Measurements from ENCODE around the gene MED15. TPM values are rescaled to one million over a fixed set of nuclear protein-coding genes. Genes with fewer than 3 reads are reported as not detected.
A peak's percentile ranks its signal among the peaks of the same experiment; 100 is the strongest.

MED15 gene
- total RNA-seq, 2 experiments from 2014 or later, result 227 to 233 TPM

DNA sequence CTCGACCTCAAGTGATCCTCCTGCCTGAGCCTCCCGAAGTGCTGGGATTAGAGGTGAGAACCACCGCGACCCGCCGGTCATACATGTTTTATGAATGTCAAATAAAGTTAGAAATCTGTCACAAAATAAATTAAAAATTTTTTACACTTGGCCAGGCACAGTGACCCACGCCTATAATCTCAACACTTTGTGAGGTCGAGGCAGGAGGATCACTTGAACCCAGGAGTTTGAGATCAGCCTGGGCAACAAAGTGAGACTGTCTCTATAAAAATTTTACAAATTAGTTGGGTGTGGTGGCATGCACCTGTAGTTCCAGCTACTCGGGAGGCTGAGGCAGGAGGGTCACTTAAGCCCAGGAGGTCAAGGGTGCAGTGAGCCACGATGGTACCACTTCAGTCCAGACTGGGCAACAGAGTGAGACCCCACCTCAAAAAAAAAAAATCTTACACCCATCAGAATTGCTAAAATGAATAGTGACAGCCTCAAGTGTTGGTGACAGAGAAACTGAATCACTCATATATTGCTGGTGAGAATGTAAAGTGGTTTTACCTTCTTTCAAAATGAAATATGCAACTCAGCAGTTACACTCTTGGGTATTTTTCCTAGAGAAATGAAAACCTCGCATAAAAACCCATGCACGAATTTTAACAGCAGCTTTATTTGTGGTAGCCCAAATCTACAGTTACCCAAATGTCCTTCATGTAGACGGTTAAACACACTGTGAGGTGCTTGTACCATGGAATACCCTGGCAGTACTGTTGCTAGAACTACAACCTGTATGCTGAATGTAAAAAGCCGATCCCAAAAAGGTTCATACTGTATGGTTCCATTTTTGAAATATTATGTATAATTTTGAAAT lies 55.4 kb downstream of the MED15 start:
- H3K27me3 Mint-ChIP-seq, result no peaks in the 10 kb centered on the region
- POLR2A ChIA-PET, result interaction anchor here (0.6 kb wide), 1 partner anchor 51 kb away, joined by 5 read pairs; no protein-coding TSS in a partner anchor
- no peak for ATAC-seq (ENCODE audit: low read depth)
- H3K4me1 Mint-ChIP-seq, result peaks cover 56% of the 10 kb centered on the region
- no peak for DNase-seq
- H3K36me3 Mint-ChIP-seq, result peaks cover 56% of the 10 kb centered on the region
- H3K27ac Mint-ChIP-seq, result no peak overlapping the region
- H3K9me3 Mint-ChIP-seq, result peaks cover 3% of the 10 kb centered on the region
- H3K4me3 Mint-ChIP-seq, result no peak overlapping the region

DNA sequence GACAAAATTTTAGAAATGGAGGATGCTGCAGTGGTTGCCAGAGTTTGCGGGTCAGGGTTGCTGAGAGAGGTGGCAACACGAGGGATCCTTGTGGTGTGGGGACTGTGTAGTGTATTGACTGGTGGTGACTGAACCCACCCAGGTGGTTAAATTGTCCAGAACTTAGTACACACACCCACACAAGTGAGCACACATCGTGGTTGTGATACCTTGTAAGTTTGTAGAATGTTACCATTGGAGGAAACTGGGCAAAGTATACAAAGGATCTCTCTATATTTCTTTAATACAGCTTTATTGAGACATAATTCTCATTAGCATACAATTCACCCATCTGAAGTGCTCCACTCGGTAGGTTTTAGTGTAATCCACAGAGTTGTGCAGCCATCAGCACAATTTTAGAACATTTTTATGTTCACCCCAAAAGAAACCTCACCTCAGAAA lies 56.1 kb downstream of the MED15 start:
- ATAC-seq (ENCODE audit: low read depth) (no peak), DNase-seq (no peak)
- H3K27ac Mint-ChIP-seq, result no peak overlapping the region
- H3K9me3 Mint-ChIP-seq, result peaks cover 3% of the 10 kb centered on the region
- peaks cover 51% of the 10 kb centered on the region for H3K36me3 Mint-ChIP-seq
- peaks cover 56% of the 10 kb centered on the region for H3K4me1 Mint-ChIP-seq
- no peak overlapping the region for H3K4me3 Mint-ChIP-seq
- POLR2A ChIA-PET, result interaction anchor here (1.4 kb wide), 1 partner anchor 54 kb away, joined by 3 read pairs; no protein-coding TSS in a partner anchor
- no peaks in the 10 kb centered on the region for H3K27me3 Mint-ChIP-seq

GRCh38 chr22:20563941-20564371 lies 56.5 kb downstream of the MED15 start:
- POLR2A ChIA-PET, result interaction anchor here (0.7 to 1.4 kb wide), 3 partner anchors 13 to 54 kb away, joined by 3 to 4 read pairs (median 3); no protein-coding TSS in a partner anchor
- Mint-ChIP-seq H3K27ac (no peak overlapping the region), H3K27me3 (no peaks in the 10 kb centered on the region), H3K4me1 (peaks cover 58% of the 10 kb centered on the region), H3K4me3 (no peak overlapping the region), H3K9me3 (no peaks in the 10 kb centered on the region), H3K36me3 (peaks cover 51% of the 10 kb centered on the region)
- DNase-seq (no peak), ATAC-seq (ENCODE audit: low read depth) (no peak)

- ATAC-seq (ENCODE audit: low read depth) (no peak), DNase-seq (no peak)
- peaks cover 44% of the 10 kb centered on the region for H3K36me3 Mint-ChIP-seq
- no peaks in the 10 kb centered on the region for H3K27me3 Mint-ChIP-seq
- no peaks in the 10 kb centered on the region for H3K9me3 Mint-ChIP-seq
- H3K27ac Mint-ChIP-seq, result peak overlapping the region; percentile 26
- POLR2A ChIA-PET, result interaction anchor here (0.9 to 2.3 kb wide), 4 partner anchors 8 to 58 kb away, joined by 3 to 16 read pairs (median 8); partner anchors contain the start of gene MED15
- no peak overlapping the region for H3K4me3 Mint-ChIP-seq
- peaks cover 65% of the 10 kb centered on the region for H3K4me1 Mint-ChIP-seq
Observed at GRCh38 chr22:20565079-20565734, 57.8 kb downstream of the MED15 start.

DNA sequence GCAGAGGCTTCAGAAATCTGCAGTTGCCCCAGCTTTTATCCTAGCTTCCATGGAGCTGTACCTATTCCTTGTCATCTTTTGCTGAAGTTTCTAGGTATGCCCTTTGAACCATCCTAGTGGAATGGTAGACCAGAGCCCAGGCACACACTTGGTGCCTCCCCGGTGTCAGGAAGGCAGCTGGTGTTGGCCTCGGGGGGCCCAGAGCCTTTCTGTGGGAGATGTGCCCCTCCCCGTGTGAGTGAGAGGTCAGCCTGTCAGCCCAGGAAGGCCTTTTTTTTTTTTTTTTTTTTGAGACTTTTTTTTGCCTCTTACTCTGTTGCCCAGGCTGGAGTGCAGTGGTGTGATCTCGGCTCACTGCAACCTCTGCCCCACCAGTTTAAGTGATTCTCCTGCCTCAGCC lies 58.4 kb downstream of the MED15 start:
- H3K4me3 Mint-ChIP-seq, result no peak overlapping the region
- DNase-seq (no peak), ATAC-seq (ENCODE audit: low read depth) (no peak)
- H3K9me3 Mint-ChIP-seq, result no peaks in the 10 kb centered on the region
- H3K27me3 Mint-ChIP-seq, result no peaks in the 10 kb centered on the region
- peaks cover 68% of the 10 kb centered on the region for H3K4me1 Mint-ChIP-seq
- H3K36me3 Mint-ChIP-seq, result peaks cover 45% of the 10 kb centered on the region
- peak overlapping the region; percentile 80 for H3K27ac Mint-ChIP-seq
- POLR2A ChIA-PET, result interaction anchor here (0.9 to 2.3 kb wide), 4 partner anchors 8 to 102 kb away, joined by 3 to 16 read pairs (median 8); no protein-coding TSS in a partner anchor

DNA sequence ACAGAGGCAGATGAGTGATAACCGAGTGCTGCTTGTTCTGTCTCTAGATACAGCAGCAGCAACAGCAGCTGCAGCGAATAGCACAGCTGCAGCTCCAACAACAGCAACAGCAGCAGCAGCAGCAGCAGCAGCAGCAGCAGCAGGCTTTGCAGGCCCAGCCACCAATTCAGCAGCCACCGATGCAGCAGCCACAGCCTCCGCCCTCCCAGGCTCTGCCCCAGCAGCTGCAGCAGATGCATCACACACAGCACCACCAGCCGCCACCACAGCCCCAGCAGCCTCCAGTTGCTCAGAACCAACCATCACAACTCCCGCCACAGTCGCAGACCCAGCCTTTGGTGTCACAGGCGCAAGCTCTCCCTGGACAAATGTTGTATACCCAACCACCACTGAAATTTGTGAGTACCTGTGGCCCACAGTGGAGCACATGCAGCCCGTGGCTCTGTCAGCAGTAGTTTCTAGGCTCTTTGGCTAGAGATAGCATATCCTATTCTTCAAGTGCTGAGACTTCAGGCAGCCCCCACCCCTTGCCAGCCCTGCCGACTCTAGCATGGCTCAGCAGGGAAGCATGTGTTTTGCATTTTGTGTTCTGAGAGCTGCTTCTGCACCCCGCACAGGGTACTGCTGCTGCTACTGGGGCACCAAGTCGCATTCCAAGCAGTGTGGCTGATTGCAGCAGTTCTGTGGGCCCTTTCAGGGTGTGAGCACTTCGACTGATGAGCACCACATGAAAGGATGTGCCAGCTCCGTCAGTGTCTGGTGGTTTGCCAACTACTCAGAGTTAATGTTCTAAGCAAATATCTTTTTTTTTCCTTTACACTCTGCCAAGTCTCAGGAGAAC lies 59.2 kb downstream of the MED15 start:
- Mint-ChIP-seq H3K9me3 (no peaks in the 10 kb centered on the region), H3K4me1 (peaks cover 74% of the 10 kb centered on the region), H3K27ac (peak overlapping the region; percentile 80), H3K4me3 (peak overlapping the region; percentile 65), H3K27me3 (no peaks in the 10 kb centered on the region), H3K36me3 (peaks cover 46% of the 10 kb centered on the region)
- POLR2A ChIA-PET, result interaction anchor here (1.0 to 2.3 kb wide), 3 partner anchors 9 to 103 kb away, joined by 3 to 16 read pairs (median 12); no protein-coding TSS in a partner anchor
- peak; percentile 25 for ATAC-seq (ENCODE audit: low read depth)
- DNase-seq, result no peak

GRCh38 chr22:20567371-20567847 lies 60.0 kb downstream of the MED15 start:
- peak overlapping the region; percentile 2 for H3K4me3 Mint-ChIP-seq
- DNase-seq, result no peak
- POLR2A ChIA-PET, result interaction anchor here (2.3 to 2.4 kb wide), 3 partner anchors 10 to 16 kb away, joined by 11 to 20 read pairs (median 12); no protein-coding TSS in a partner anchor

DNA sequence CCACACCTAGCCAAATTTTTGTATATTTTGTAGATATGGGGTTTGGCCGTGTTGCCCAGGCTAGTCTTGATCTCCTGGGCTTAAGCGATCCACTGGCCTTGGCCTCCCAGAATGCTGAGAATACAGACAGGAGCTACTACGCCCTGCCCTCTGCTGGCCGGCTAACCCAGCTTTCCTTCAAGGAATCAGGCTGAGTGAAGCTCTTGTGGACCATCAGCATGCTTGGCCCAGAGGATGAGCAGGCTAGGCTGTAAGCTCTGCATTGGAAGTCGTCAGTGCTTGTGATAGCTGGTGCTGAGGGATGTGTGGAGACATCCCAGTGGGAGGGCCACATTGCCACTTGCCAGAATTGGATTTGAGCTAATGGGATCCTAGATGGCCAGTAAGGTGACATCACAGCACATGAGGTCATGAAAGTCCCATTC lies 60.6 kb downstream of the MED15 start:
- peaks cover 71% of the 10 kb centered on the region for H3K4me1 Mint-ChIP-seq
- DNase-seq (no peak), ATAC-seq (ENCODE audit: low read depth) (no peak)
- POLR2A ChIA-PET, result interaction anchor here (1.0 to 2.4 kb wide), 6 partner anchors 9 to 60 kb away, joined by 4 to 20 read pairs (median 10); partner anchors contain the start of gene MED15
- peaks cover 46% of the 10 kb centered on the region for H3K36me3 Mint-ChIP-seq
- peak overlapping the region; percentile 67 for H3K4me3 Mint-ChIP-seq
- peak overlapping the region; percentile 82 for H3K27ac Mint-ChIP-seq
- H3K27me3 Mint-ChIP-seq, result no peaks in the 10 kb centered on the region
- no peaks in the 10 kb centered on the region for H3K9me3 Mint-ChIP-seq

More at GRCh38 chr22:20567371-20567847, 60.0 kb downstream of the MED15 start:
- ATAC-seq (ENCODE audit: low read depth), result no peak
- H3K4me1 Mint-ChIP-seq, result peaks cover 73% of the 10 kb centered on the region
- peak overlapping the region; percentile 61 for H3K27ac Mint-ChIP-seq
- H3K9me3 Mint-ChIP-seq, result no peaks in the 10 kb centered on the region
- H3K27me3 Mint-ChIP-seq, result no peaks in the 10 kb centered on the region
- H3K36me3 Mint-ChIP-seq, result peaks cover 46% of the 10 kb centered on the region

DNA sequence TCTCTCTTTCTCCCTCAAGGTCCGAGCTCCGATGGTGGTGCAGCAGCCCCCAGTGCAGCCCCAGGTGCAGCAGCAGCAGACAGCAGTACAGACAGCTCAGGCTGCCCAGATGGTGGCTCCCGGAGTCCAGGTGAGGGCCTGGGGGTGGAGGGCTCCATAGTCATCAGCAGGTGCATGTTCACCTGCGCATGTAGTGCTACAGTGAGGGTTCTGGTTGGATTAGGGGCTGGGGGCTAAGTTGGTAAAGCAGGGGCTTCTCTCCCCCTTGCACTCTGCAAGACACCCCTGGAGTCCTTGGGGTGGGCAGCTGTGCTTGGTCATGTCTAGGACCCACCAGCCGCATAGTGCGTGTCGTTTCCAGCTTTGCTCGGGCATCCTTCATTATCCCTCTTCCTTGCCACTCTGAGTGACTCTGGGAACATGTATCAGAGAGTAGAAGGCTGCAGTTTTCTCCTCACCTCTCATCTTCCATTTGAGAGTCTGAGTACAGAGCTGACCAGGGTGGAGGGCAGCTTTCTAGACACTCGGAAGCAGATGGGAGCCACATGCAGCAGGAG lies 61.2 kb downstream of the MED15 start:
- DNase-seq, result no peak
- no peaks in the 10 kb centered on the region for H3K27me3 Mint-ChIP-seq
- H3K9me3 Mint-ChIP-seq, result no peaks in the 10 kb centered on the region
- peak overlapping the region; percentile 82 for H3K27ac Mint-ChIP-seq
- ATAC-seq (ENCODE audit: low read depth), result no peak
- POLR2A ChIA-PET, result interaction anchor here (0.6 to 2.4 kb wide), 8 partner anchors 10 to 133 kb away, joined by 3 to 20 read pairs (median 7); partner anchors contain the start of gene MED15
- peaks cover 68% of the 10 kb centered on the region for H3K4me1 Mint-ChIP-seq
- H3K36me3 Mint-ChIP-seq, result peaks cover 52% of the 10 kb centered on the region
- peak overlapping the region; percentile 67 for H3K4me3 Mint-ChIP-seq

GRCh38 chr22:20569059-20570058 lies 61.9 kb downstream of the MED15 start:
- no peaks in the 10 kb centered on the region for H3K9me3 Mint-ChIP-seq
- peaks cover 62% of the 10 kb centered on the region for H3K4me1 Mint-ChIP-seq
- peaks cover 56% of the 10 kb centered on the region for H3K36me3 Mint-ChIP-seq
- ATAC-seq (ENCODE audit: low read depth) (peak; percentile 79), DNase-seq (peak; percentile 79)
- H3K27me3 Mint-ChIP-seq, result no peaks in the 10 kb centered on the region
- peak overlapping the region; percentile 82 for H3K27ac Mint-ChIP-seq
- POLR2A ChIA-PET, result interaction anchor here (0.6 to 2.4 kb wide), 7 partner anchors 12 to 132 kb away, joined by 3 to 20 read pairs (median 9); partner anchors contain the start of gene MED15
- peak overlapping the region; percentile 67 for H3K4me3 Mint-ChIP-seq

- H3K4me1 Mint-ChIP-seq, result peaks cover 51% of the 10 kb centered on the region
- POLR2A ChIA-PET, result interaction anchor here (2.3 kb wide), 1 partner anchor 14 kb away, joined by 9 read pairs; no protein-coding TSS in a partner anchor
- no peaks in the 10 kb centered on the region for H3K27me3 Mint-ChIP-seq
- no peaks in the 10 kb centered on the region for H3K9me3 Mint-ChIP-seq
- H3K4me3 Mint-ChIP-seq, result peak overlapping the region; percentile 37
- peak overlapping the region; percentile 70 for H3K27ac Mint-ChIP-seq
- H3K36me3 Mint-ChIP-seq, result peaks cover 53% of the 10 kb centered on the region
- ATAC-seq (ENCODE audit: low read depth), result no peak
- no peak for DNase-seq
Observed at GRCh38 chr22:20571078-20571503, 63.7 kb downstream of the MED15 start.

Data from activated naive CD8-positive, alpha-beta T cell treated with anti-CD3 and anti-CD28 coated beads, Interleukin-2, amount 10 ng/mL, durations not matched to agents 7 days and 5 days (primary cell).